HG02938 (cell line): Measurements from ENCODE around the gene DCST2.

Source experiments
- ATAC-seq: cut with Tn5 transposase; IDR thresholded peaks from one replicate; pipeline ENCODE4 v1.9.1; 2021; ENCODE audit warnings: mild to moderate bottlenecking, moderate library complexity; ENCODE audit not compliant: unreplicated experiment

The DCST2 gene

GRCh38 chr1:155070158-155070621 lies 36.6 kb upstream of the DCST2 start:
- ATAC-seq = no peak

- ATAC-seq = no peak
These were observed 36.1 kb upstream of the DCST2 start for GRCh38 chr1:155069551-155070157.

GRCh38 chr1:155068599-155068998 lies 35.0 kb upstream of the DCST2 start:
- ATAC-seq = no peak

- ATAC-seq = no peak
These were observed 33.2 kb upstream of the DCST2 start for GRCh38 chr1:155066777-155067176.

GRCh38 chr1:155064832-155065429 lies 31.4 kb upstream of the DCST2 start:
- ATAC-seq = no peak

GRCh38 chr1:155064111-155064831 lies 30.7 kb upstream of the DCST2 start:
- ATAC-seq = no peak

- peak; percentile 69 for ATAC-seq
These were observed 30.0 kb upstream of the DCST2 start, which contains the start of gene EFNA4 for GRCh38 chr1:155063550-155064110. Gene EFNA4, plus strand, starts transcription at chr1:155063740. Its CDS starts 84 bp downstream, at chr1:155063824.

- ATAC-seq = no peak
These were observed 29.3 kb upstream of the DCST2 start for GRCh38 chr1:155062702-155063411.

GRCh38 chr1:155062151-155062686 lies 28.6 kb upstream of the DCST2 start:
- ATAC-seq = no peak

- ATAC-seq = no peak
These were observed 28.0 kb upstream of the DCST2 start for GRCh38 chr1:155061381-155062150.

- no peak for ATAC-seq
These were observed 27.2 kb upstream of the DCST2 start for GRCh38 chr1:155060736-155061135.

- ATAC-seq = no peak
These were observed 24.2 kb upstream of the DCST2 start for GRCh38 chr1:155057788-155058211.

- ATAC-seq = no peak
These were observed 23.5 kb upstream of the DCST2 start for GRCh38 chr1:155057104-155057503.

- ATAC-seq = no peak
These were observed 20.0 kb upstream of the DCST2 start for GRCh38 chr1:155053531-155054105.

- no peak for ATAC-seq
These were observed 19.1 kb upstream of the DCST2 start for GRCh38 chr1:155052439-155053395.

- ATAC-seq = no peak
These were observed 18.3 kb upstream of the DCST2 start for GRCh38 chr1:155051777-155052398.

- peak; percentile 17 for ATAC-seq
These were observed 17.8 kb upstream of the DCST2 start for GRCh38 chr1:155051342-155051776.
